H9 (cell line): Measurements from ENCODE around the gene KRTDAP. TPM values are rescaled to one million over a fixed set of nuclear protein-coding genes. Genes with fewer than 3 reads are reported as not detected.
A peak's percentile ranks its signal among the peaks of the same experiment; 100 is the strongest.

Experiments
- DNase-seq: peaks from one replicate; pipeline ENCODE4 v3.0.0-alpha.2; 2017
- H2AFZ ChIP-seq: one replicate; pipeline ENCODE4 v1.6.1; 2013; ENCODE audit warnings: mild to moderate bottlenecking, low read length, control low read depth, moderate library complexity
- H2AK5ac ChIP-seq: 2 replicates; pipeline ENCODE4 v1.6.1; 2013; ENCODE audit warnings: low read length, control low read depth, mixed read lengths; ENCODE audit not compliant: insufficient read length
- H2BK120ac ChIP-seq: one replicate; pipeline ENCODE4 v1.6.1; 2013; ENCODE audit warnings: low read depth, mild to moderate bottlenecking, low read length, control low read depth, inconsistent platforms; ENCODE audit not compliant: poor library complexity, severe bottlenecking
- H2BK12ac ChIP-seq: 2 replicates; pipeline ENCODE4 v1.6.1; 2013; ENCODE audit warnings: low read length, control low read depth, mixed read lengths, low read depth; ENCODE audit not compliant: insufficient read length
- H2BK15ac ChIP-seq: 2 replicates; pipeline ENCODE4 v1.6.1; 2013; ENCODE audit warnings: low read depth, low read length, control low read depth
- H2BK20ac ChIP-seq: one replicate; pipeline ENCODE4 v1.6.1; 2013; ENCODE audit warnings: low read depth, mild to moderate bottlenecking, low read length, control low read depth, inconsistent platforms; ENCODE audit not compliant: poor library complexity, severe bottlenecking
- H2BK5ac ChIP-seq: 2 replicates; pipeline ENCODE4 v1.6.1; 2013; ENCODE audit warnings: low read length, control low read depth, mixed read lengths; ENCODE audit not compliant: insufficient read length
- H3K14ac ChIP-seq: 2 replicates; pipeline ENCODE4 v1.6.1; 2013; ENCODE audit warnings: low read length, control low read depth; ENCODE audit not compliant: insufficient read depth
- H3K18ac ChIP-seq: 2 replicates; pipeline ENCODE4 v1.6.1; 2013; ENCODE audit warnings: low read depth, mild to moderate bottlenecking, mixed read lengths, low read length, control low read depth; ENCODE audit not compliant: insufficient read length
- H3K23ac ChIP-seq: 2 replicates; pipeline ENCODE4 v1.6.1; 2013; ENCODE audit warnings: low read length, control low read depth, mixed read lengths, low read depth; ENCODE audit not compliant: insufficient read length
- H3K23me2 ChIP-seq: 2 replicates; pipeline ENCODE4 v1.6.1; 2013; ENCODE audit warnings: low read depth, mild to moderate bottlenecking, mixed read lengths, low read length, control low read depth; ENCODE audit not compliant: insufficient read length, poor library complexity, severe bottlenecking
- H3K27ac ChIP-seq: 2 replicates; pipeline ENCODE4 v1.5.1; 2013; ENCODE audit warnings: low read length, control low read depth, mixed read lengths, low read depth; ENCODE audit not compliant: insufficient read length
- H3K27me3 ChIP-seq: 2 replicates; pipeline ENCODE4 v1.6.1; 2013; ENCODE audit warnings: low read length, control low read depth, inconsistent platforms; ENCODE audit not compliant: insufficient read depth
- H3K4ac ChIP-seq: 2 replicates; pipeline ENCODE4 v1.6.1; 2013; ENCODE audit warnings: low read depth, mild to moderate bottlenecking, control low read depth, inconsistent platforms, low read length, moderate library complexity
- H3K4me1 ChIP-seq: 2 replicates; pipeline ENCODE4 v1.6.1; 2013; ENCODE audit warnings: low read length, control low read depth, inconsistent platforms; ENCODE audit not compliant: insufficient read depth
- H3K4me2 ChIP-seq: 2 replicates; pipeline ENCODE4 v1.6.1; 2013; ENCODE audit warnings: low read length, control low read depth, mixed read lengths; ENCODE audit not compliant: insufficient read length, insufficient read depth
- H3K56ac ChIP-seq: 2 replicates; pipeline ENCODE4 v1.6.1; 2013; ENCODE audit warnings: low read depth, mild to moderate bottlenecking, mixed read lengths, low read length, control low read depth; ENCODE audit not compliant: insufficient read length
- H3K79me1 ChIP-seq: 2 replicates; pipeline ENCODE4 v1.6.1; 2013; ENCODE audit warnings: low read depth, mild to moderate bottlenecking, moderate library complexity, low read length, control low read depth, inconsistent platforms; ENCODE audit not compliant: insufficient read depth, poor library complexity, severe bottlenecking
- H3K79me2 ChIP-seq: 2 replicates; pipeline ENCODE4 v1.6.1; 2013; ENCODE audit warnings: low read length, control low read depth, inconsistent platforms; ENCODE audit not compliant: insufficient read depth
- H3K9ac ChIP-seq: 2 replicates; pipeline ENCODE4 v1.6.1; 2013; ENCODE audit warnings: low read length, control low read depth, mixed read lengths; ENCODE audit not compliant: insufficient read length; ENCODE audit errors: extremely low read depth
- H3K9me3 ChIP-seq: one replicate; pipeline ENCODE4 v1.6.1; 2013; ENCODE audit warnings: low read depth, low read length, inconsistent platforms; ENCODE audit not compliant: control insufficient read depth
- H3T11ph ChIP-seq: one replicate; pipeline ENCODE4 v1.6.1; 2013; ENCODE audit warnings: mild to moderate bottlenecking, low read length, control low read depth, inconsistent platforms
- H4K20me1 ChIP-seq: one replicate; pipeline ENCODE4 v1.6.1; 2013; ENCODE audit not compliant: control insufficient read depth, insufficient read length, insufficient read depth
- H4K5ac ChIP-seq: 2 replicates; pipeline ENCODE4 v1.6.1; 2013; ENCODE audit warnings: low read depth, mild to moderate bottlenecking, mixed read lengths, low read length, control low read depth; ENCODE audit not compliant: insufficient read length
- H4K8ac ChIP-seq: replicated peaks from 2 replicates; pipeline ENCODE4 v1.6.1; 2013; ENCODE audit warnings: low read length, control low read depth, mixed read lengths, low read depth; ENCODE audit not compliant: insufficient read length
- H4K91ac ChIP-seq: 2 replicates; pipeline ENCODE4 v1.6.1; 2013; ENCODE audit warnings: low read depth, mild to moderate bottlenecking, moderate library complexity, mixed read lengths, low read length, control low read depth; ENCODE audit not compliant: insufficient read length
- H3K27ac Mint-ChIP-seq, 3 experiments: 2 replicates in 2 of 3; 3 replicates in 1 of 3; pipeline ENCODE4 v1.8.0; 2020 to 2021; ENCODE audit warnings: mixed read lengths in 3 of 3, mild to moderate bottlenecking in 1 of 3, moderate library complexity in 1 of 3
- H3K27me3 Mint-ChIP-seq: 2 replicates; pipeline ENCODE4 v1.8.0; 2021; ENCODE audit warnings: low read depth, mild to moderate bottlenecking, moderate library complexity, mixed read lengths
- H3K36me3 Mint-ChIP-seq, 3 experiments: 2 replicates in 2 of 3; 3 replicates in 1 of 3; pipeline ENCODE4 v1.8.0; 2020 to 2021; ENCODE audit warnings: low read depth in 3 of 3, mixed read lengths in 3 of 3; ENCODE audit not compliant: insufficient read depth in 1 of 3
- H3K4me1 Mint-ChIP-seq, 2 experiments: 2 replicates each; pipeline ENCODE4 v1.8.0; 2020; ENCODE audit warnings: mixed read lengths in 2 of 2
- H3K4me3 Mint-ChIP-seq, 2 experiments: 2 replicates in 1 of 2; 3 replicates in 1 of 2; pipeline ENCODE4 v1.8.0; 2020 to 2021; ENCODE audit warnings: mild to moderate bottlenecking in 2 of 2, mixed read lengths in 2 of 2, moderate library complexity in 1 of 2
- H3K9me3 Mint-ChIP-seq, 2 experiments: 2 replicates in 1 of 2; 3 replicates in 1 of 2; pipeline ENCODE4 v1.8.0; 2020; ENCODE audit warnings: mild to moderate bottlenecking in 2 of 2, mixed read lengths in 2 of 2, moderate library complexity in 1 of 2
- WGBS: extraction: QIAGEN DNeasy Blood & Tissue Kit; methylation state at CpG from one replicate; pipeline ENCODE4 v1.1.7; 2013; ENCODE audit warnings: missing lambda C conversion rate, low lambda C conversion rate, mixed read lengths; ENCODE audit not compliant: insufficient read length; ENCODE audit errors: extremely low coverage; 5-methylcytosine and 5-hydroxymethylcytosine counted together
- total RNA-seq: library from RNA; stranded (reverse); gene quantifications from 2 replicates; pipeline ENCODE4 v1.2.1, GENCODE V29; 2021
- TF ChIP-seq, protein P1 (sequence below): fragments of 200-600 bp; sonication (generic); conservative IDR thresholded peaks from 3 replicates; pipeline ENCODE4 v1.8.0; 2021; ENCODE audit warnings: antibody characterized with exemption, mild to moderate bottlenecking

The KRTDAP gene
- total RNA-seq, 1 experiment from 2014 or later, result 0.87 TPM

- Mint-ChIP-seq H3K9me3 (no peaks in the 10 kb centered on the region), H3K4me1 (peaks cover 4 to 8% of the 10 kb centered on the region in 2 experiments), H3K27ac (no peak overlapping the region), H3K27me3 (peaks cover 6% of the 10 kb centered on the region), H3K4me3 (no peak overlapping the region), H3K36me3 (no peaks in the 10 kb centered on the region)
- no peaks in the 10 kb centered on the region for H3K23me2 ChIP-seq
- H3K4ac ChIP-seq, result no peak overlapping the region
- TF ChIP-seq, protein P1, sequence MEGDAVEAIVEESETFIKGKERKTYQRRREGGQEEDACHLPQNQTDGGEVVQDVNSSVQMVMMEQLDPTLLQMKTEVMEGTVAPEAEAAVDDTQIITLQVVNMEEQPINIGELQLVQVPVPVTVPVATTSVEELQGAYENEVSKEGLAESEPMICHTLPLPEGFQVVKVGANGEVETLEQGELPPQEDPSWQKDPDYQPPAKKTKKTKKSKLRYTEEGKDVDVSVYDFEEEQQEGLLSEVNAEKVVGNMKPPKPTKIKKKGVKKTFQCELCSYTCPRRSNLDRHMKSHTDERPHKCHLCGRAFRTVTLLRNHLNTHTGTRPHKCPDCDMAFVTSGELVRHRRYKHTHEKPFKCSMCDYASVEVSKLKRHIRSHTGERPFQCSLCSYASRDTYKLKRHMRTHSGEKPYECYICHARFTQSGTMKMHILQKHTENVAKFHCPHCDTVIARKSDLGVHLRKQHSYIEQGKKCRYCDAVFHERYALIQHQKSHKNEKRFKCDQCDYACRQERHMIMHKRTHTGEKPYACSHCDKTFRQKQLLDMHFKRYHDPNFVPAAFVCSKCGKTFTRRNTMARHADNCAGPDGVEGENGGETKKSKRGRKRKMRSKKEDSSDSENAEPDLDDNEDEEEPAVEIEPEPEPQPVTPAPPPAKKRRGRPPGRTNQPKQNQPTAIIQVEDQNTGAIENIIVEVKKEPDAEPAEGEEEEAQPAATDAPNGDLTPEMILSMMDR, result peak; percentile 51
- DNase-seq, result no peak
- no peaks in the 10 kb centered on the region for H3K9me3 ChIP-seq
- H4K8ac ChIP-seq, result no peak overlapping the region
- H3K23ac ChIP-seq, result no peak overlapping the region
- no peaks in the 10 kb centered on the region for H3K79me1 ChIP-seq
- H3T11ph ChIP-seq, result no peak overlapping the region
- H3K9ac ChIP-seq, result no peak overlapping the region
- no peak overlapping the region for H2BK120ac ChIP-seq
- H3K27me3 ChIP-seq, result no peaks in the 10 kb centered on the region
- no peak overlapping the region for H3K18ac ChIP-seq
- H2BK12ac ChIP-seq, result no peak overlapping the region
- H3K79me2 ChIP-seq, result no peaks in the 10 kb centered on the region
- H2BK5ac ChIP-seq, result no peak overlapping the region
- WGBS, result no CpG with 5 or more reads among the region's 21 CpGs
- no peak overlapping the region for H4K91ac ChIP-seq
- H2AFZ ChIP-seq, result no peak overlapping the region
- no peaks in the 10 kb centered on the region for H3K4me1 ChIP-seq
- no peak overlapping the region for H2BK20ac ChIP-seq
- H3K14ac ChIP-seq, result no peak overlapping the region
- H4K20me1 ChIP-seq, result no peaks in the 10 kb centered on the region
- H3K27ac ChIP-seq, result no peak overlapping the region
- H3K56ac ChIP-seq, result no peak overlapping the region
- no peak overlapping the region for H2BK15ac ChIP-seq
- no peak overlapping the region for H3K4me2 ChIP-seq
- H2AK5ac ChIP-seq, result no peak overlapping the region
- no peak overlapping the region for H4K5ac ChIP-seq
Observed at GRCh38 chr19:35478794-35479677, 11.2 kb downstream of the KRTDAP start.
